ENCODE data around the gene B3GAT2. TPM values are rescaled to one million over a fixed set of nuclear protein-coding genes. Genes with fewer than 3 reads are reported as not detected.

B3GAT2 gene
- polyA plus RNA-seq, 2 of the 4 experiments (the other 2 are of a cell fraction): 0.05 to 0.10 TPM

GRCh38 chr6:70991253-70991652 lies 34.4 kb upstream of the B3GAT2 start (continued):
- no peak for TF ChIP-seq HOXB5 (CRISPR knock-in tag; IDR thresholded peaks at IDR 0.05)
- TF ChIP-seq TP53 (CRISPR knock-in tag; IDR thresholded peaks at IDR 0.05): no peak

DNA sequence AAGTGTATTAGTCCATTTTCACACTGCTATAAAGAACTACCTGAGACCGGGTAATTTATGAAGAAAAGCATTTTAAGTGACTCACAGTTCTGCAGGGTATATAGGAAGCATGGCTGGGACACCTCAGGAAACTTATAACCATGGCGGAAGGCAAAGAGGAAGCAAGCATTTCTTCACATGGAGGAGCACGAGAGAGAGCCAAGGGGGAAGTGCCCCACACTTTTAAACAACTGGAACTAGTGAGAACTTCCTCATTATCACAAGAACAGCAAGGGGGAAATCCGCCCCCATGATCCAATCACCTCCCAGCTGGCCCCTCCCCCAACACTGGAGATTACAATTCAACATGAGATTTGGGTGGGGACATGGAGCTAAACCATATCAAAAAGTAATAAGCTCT lies 28.3 kb upstream of the B3GAT2 start:
- TF ChIP-seq EP300 (IDR thresholded peaks at IDR 0.05) (no peak), MAZ (IDR thresholded peaks at IDR 0.05; ENCODE audit: borderline replicate concordance, low read depth, low read length) (no peak), POLR2A (IDR thresholded peaks at IDR 0.05; ENCODE audit: low read length) (no peak), BHLHE40 (IDR thresholded peaks at IDR 0.05; ENCODE audit: low read depth, low read length) (no peak), TFCP2L1 (CRISPR knock-in tag; IDR thresholded peaks at IDR 0.05) (no peak), HOXB5 (CRISPR knock-in tag; IDR thresholded peaks at IDR 0.05) (no peak), EHMT2 (IDR thresholded peaks at IDR 0.05; ENCODE audit: low read depth) (no peak), NR3C1 (IDR thresholded peaks at IDR 0.05) (no peak), TP53 (CRISPR knock-in tag; IDR thresholded peaks at IDR 0.05) (no peak), GATA3 (IDR thresholded peaks at IDR 0.05; ENCODE audit: borderline replicate concordance) (no peak), CBX2 (IDR thresholded peaks at IDR 0.05; ENCODE audit: borderline replicate concordance, low read depth) (no peak), ZNF302 (CRISPR knock-in tag; IDR thresholded peaks at IDR 0.05) (no peak), ZSCAN20 (CRISPR knock-in tag; IDR thresholded peaks at IDR 0.05) (no peak), FOXS1 (CRISPR knock-in tag; IDR thresholded peaks at IDR 0.05) (no peak), CBX8 (IDR thresholded peaks at IDR 0.05) (no peak), RNF2 (IDR thresholded peaks at IDR 0.05; ENCODE audit: borderline replicate concordance, low read depth) (no peak), MYC (IDR thresholded peaks at IDR 0.05; ENCODE audit: borderline replicate concordance, low read length) (no peak), POLR2AphosphoS2 (conservative IDR thresholded peaks at IDR 0.05; ENCODE audit: low read length) (no peak)
- TF ChIP-seq, protein P1, sequence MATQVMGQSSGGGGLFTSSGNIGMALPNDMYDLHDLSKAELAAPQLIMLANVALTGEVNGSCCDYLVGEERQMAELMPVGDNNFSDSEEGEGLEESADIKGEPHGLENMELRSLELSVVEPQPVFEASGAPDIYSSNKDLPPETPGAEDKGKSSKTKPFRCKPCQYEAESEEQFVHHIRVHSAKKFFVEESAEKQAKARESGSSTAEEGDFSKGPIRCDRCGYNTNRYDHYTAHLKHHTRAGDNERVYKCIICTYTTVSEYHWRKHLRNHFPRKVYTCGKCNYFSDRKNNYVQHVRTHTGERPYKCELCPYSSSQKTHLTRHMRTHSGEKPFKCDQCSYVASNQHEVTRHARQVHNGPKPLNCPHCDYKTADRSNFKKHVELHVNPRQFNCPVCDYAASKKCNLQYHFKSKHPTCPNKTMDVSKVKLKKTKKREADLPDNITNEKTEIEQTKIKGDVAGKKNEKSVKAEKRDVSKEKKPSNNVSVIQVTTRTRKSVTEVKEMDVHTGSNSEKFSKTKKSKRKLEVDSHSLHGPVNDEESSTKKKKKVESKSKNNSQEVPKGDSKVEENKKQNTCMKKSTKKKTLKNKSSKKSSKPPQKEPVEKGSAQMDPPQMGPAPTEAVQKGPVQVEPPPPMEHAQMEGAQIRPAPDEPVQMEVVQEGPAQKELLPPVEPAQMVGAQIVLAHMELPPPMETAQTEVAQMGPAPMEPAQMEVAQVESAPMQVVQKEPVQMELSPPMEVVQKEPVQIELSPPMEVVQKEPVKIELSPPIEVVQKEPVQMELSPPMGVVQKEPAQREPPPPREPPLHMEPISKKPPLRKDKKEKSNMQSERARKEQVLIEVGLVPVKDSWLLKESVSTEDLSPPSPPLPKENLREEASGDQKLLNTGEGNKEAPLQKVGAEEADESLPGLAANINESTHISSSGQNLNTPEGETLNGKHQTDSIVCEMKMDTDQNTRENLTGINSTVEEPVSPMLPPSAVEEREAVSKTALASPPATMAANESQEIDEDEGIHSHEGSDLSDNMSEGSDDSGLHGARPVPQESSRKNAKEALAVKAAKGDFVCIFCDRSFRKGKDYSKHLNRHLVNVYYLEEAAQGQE (IDR thresholded peaks at IDR 0.05): no peak
- TF ChIP-seq, protein P2, sequence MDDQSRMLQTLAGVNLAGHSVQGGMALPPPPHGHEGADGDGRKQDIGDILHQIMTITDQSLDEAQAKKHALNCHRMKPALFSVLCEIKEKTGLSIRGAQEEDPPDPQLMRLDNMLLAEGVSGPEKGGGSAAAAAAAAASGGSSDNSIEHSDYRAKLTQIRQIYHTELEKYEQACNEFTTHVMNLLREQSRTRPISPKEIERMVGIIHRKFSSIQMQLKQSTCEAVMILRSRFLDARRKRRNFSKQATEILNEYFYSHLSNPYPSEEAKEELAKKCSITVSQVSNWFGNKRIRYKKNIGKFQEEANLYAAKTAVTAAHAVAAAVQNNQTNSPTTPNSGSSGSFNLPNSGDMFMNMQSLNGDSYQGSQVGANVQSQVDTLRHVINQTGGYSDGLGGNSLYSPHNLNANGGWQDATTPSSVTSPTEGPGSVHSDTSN (IDR thresholded peaks at IDR 0.05): no peak
- CTCF ChIA-PET: no interaction called here
- WGBS (ENCODE audit: missing lambda C conversion rate): 26% methylated on average over 4 of the region's 4 CpGs

DNA sequence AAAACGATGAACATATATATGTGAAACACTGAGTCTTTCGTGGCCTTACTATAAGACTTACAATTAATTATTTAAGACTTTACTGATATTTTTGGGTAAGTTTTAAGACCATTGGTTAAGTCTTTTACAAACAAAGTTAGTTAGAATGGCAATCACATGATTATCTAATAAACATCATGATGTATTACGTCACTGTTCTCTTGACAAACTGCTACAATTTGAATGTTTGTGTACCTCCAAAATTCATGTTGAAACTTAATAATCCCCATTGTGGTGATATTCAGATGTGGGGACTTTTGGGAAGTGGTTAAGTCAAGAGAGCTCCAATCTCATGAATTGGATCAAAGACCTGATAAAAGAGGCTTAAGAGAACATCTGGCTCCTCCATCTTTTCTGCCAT lies 25.9 kb upstream of the B3GAT2 start:
- TF ChIP-seq NPAS2 (CRISPR knock-in tag; IDR thresholded peaks at IDR 0.05; ENCODE audit: borderline replicate concordance): no peak
- no peak for TF ChIP-seq NFE2L2 (conservative IDR thresholded peaks at IDR 0.05; ENCODE audit: low read length)
- WGBS (ENCODE audit: missing lambda C conversion rate): 16% methylated on average over 3 of the region's 3 CpGs
- Histone ChIP-seq H3K9me3 (no peaks in the 10 kb centered on the region), H3K4me1 (no peaks in the 10 kb centered on the region), H3K4me2 (no peak overlapping the region), H3K27ac (no peak overlapping the region), H3K4me3 (no peak overlapping the region)
- ChIA-PET POLR2A (no interaction called here), CTCF (no interaction called here)
- DNase-seq (ENCODE audit: low read depth in 1 of 2, low spot score in 1 of 2) (no peak), FAIRE-seq (no peak), ATAC-seq (no peak)

More for the DNA sequence above, 28.3 kb upstream of the B3GAT2 start:
- Histone ChIP-seq H3K4me2 (no peak overlapping the region), H3K9me3 (no peaks in the 10 kb centered on the region), H3K4me3 (no peak overlapping the region), H3K4me1 (no peaks in the 10 kb centered on the region), H3K27ac (no peak overlapping the region)
- ATAC-seq (no peak), FAIRE-seq (no peak), DNase-seq (ENCODE audit: low read depth in 1 of 2, low spot score in 1 of 2) (no peak)
- POLR2A ChIA-PET: no interaction called here
